K562 (cell line): ENCODE measurements around the gene LSS. TPM values are rescaled to one million over a fixed set of nuclear protein-coding genes. Genes with fewer than 3 reads are reported as not detected.

Experiments used
- ATAC-seq: fragments of 200-7000 bp; cut with Tn5 transposase; 3 replicates; pipeline ENCODE4 v1.9.1; 2020; ENCODE audit warnings: moderate library complexity
- BruUV-seq: library from RNA; stranded (reverse); fragments of 400-500 nt; replicated peaks from 2 replicates; lab custom pipeline; 2021; lab: Mats Ljungman, UMichigan
- CTCF ChIA-PET: fragments of 300-600 bp; formaldehyde crosslinking; extraction: SDS; loops from one replicate; lab custom pipeline; 2021; ENCODE audit warnings: low intra/inter-chr PET ratio; lab: Yijun Ruan, JAX
- POLR2A ChIA-PET: fragments of 300-600, 350-650 bp; sonication (Branson Sonifier 250); formaldehyde crosslinking; extraction: SDS; loops from one replicate; lab custom pipeline; 2021; ENCODE audit warnings: antibody characterized with exemption, inconsistent platforms; lab: Yijun Ruan, JAX
- DNase-seq, 4 experiments: peaks; one replicate each; pipeline versions ENCODE4 v3.0.0 to v3.0.0-alpha.2; 2011 to 2018; ENCODE audit warnings: low spot score in 3 of 4, mixed read lengths in 3 of 4; ENCODE audit errors: extremely low read depth in 1 of 4
- FAIRE-seq: peaks from 2 replicates; lab custom pipeline; 2011; peaks lifted over from hg19 to GRCh38; lab: Jason Lieb, UNC
- H2AFZ ChIP-seq: 2 replicates; pipeline ENCODE4 v1.6.0; 2011; ENCODE audit warnings: low read depth, low read length, control low read depth, inconsistent platforms
- H3K27ac ChIP-seq: fragments of 200-600 bp; 3 replicates; pipeline ENCODE4 v1.8.0; 2011; ENCODE audit warnings: low read depth, mild to moderate bottlenecking, control low read depth, inconsistent platforms, low read length, moderate library complexity, mixed read lengths; ENCODE audit errors: extremely low read depth
- H3K27me3 ChIP-seq, 2 experiments: fragments of 300-600 bp in 1 of 2; 2 replicates in 1 of 2; 3 replicates in 1 of 2; pipeline versions ENCODE4 v1.6.0 to v1.8.0; 2011; ENCODE audit warnings: inconsistent platforms in 2 of 2, low read length in 2 of 2, mild to moderate bottlenecking in 1 of 2, mixed read lengths in 1 of 2, moderate library complexity in 1 of 2; ENCODE audit not compliant: control insufficient read depth in 2 of 2, insufficient read depth in 2 of 2
- H3K36me3 ChIP-seq: fragments of 300-600 bp; 3 replicates; pipeline ENCODE4 v1.8.0; 2011; ENCODE audit warnings: mild to moderate bottlenecking, low read length, inconsistent platforms; ENCODE audit not compliant: control insufficient read depth, insufficient read depth
- H3K4me1 ChIP-seq, 2 experiments: fragments of 200-600 bp in 1 of 2; replicated peaks in 1 of 2; 2 replicates in 1 of 2; 3 replicates in 1 of 2; pipeline versions ENCODE4 v1.5.1 to v1.8.0; 2011; ENCODE audit warnings: inconsistent platforms in 2 of 2, low read length in 2 of 2, mild to moderate bottlenecking in 1 of 2, mixed read lengths in 1 of 2, moderate library complexity in 1 of 2; ENCODE audit not compliant: control insufficient read depth in 2 of 2, insufficient read depth in 2 of 2
- H3K4me2 ChIP-seq: 2 replicates; pipeline ENCODE4 v1.6.1; 2011; ENCODE audit warnings: low read length, control low read depth, inconsistent platforms, mixed read lengths; ENCODE audit not compliant: insufficient read depth
- H3K4me3 ChIP-seq: fragments of 200-600 bp; sonication (generic), shearing (Covaris generic); 2 replicates; pipeline ENCODE4 v1.5.1; 2016; ENCODE audit warnings: control low read depth, inconsistent platforms
- H3K79me2 ChIP-seq: fragments of 200-600 bp; 3 replicates; pipeline ENCODE4 v1.8.0; 2011; ENCODE audit warnings: low read length, inconsistent platforms; ENCODE audit not compliant: control insufficient read depth, insufficient read depth
- H3K9ac ChIP-seq, 2 experiments: 2 replicates each; pipeline versions ENCODE4 v1.6.0 to v1.6.1; 2011; ENCODE audit warnings: low read depth in 2 of 2, low read length in 2 of 2, control low read depth in 1 of 2, inconsistent platforms in 1 of 2, mild to moderate bottlenecking in 1 of 2, mixed read lengths in 1 of 2; ENCODE audit not compliant: insufficient read depth in 1 of 2
- H3K9me1 ChIP-seq: one replicate; pipeline ENCODE4 v1.6.0; 2011; ENCODE audit warnings: inconsistent platforms, mild to moderate bottlenecking, low read length, moderate library complexity; ENCODE audit not compliant: control insufficient read depth, insufficient read depth
- H3K9me3 ChIP-seq: replicated peaks from 2 replicates; pipeline ENCODE4 v1.5.1; 2011; ENCODE audit warnings: low read depth, low read length, inconsistent platforms; ENCODE audit not compliant: control insufficient read depth, insufficient read depth
- H4K20me1 ChIP-seq: replicated peaks from 2 replicates; pipeline ENCODE4 v1.6.1; 2011; ENCODE audit warnings: low read length, inconsistent platforms, mixed read lengths; ENCODE audit not compliant: control insufficient read depth, insufficient read depth
- ARHGAP35 ChIP-seq: fragments of 450-650 bp; IDR thresholded peaks from 2 replicates; pipeline ENCODE4 v1.6.1; 2018; ENCODE audit not compliant: partially characterized antibody
- BMI1 ChIP-seq: fragments of 150-350 bp; IDR thresholded peaks from 2 replicates; pipeline ENCODE4 v1.6.1; 2014; ENCODE audit warnings: low read length
- HDAC2 ChIP-seq: fragments of 450-650 bp; IDR thresholded peaks from 2 replicates; pipeline ENCODE4 v1.6.1; 2016; ENCODE audit warnings: mild to moderate bottlenecking
- HDAC8 ChIP-seq: fragments of 450-650 bp; IDR thresholded peaks from 2 replicates; pipeline ENCODE4 v1.6.1; 2016; ENCODE audit warnings: mild to moderate bottlenecking, missing genetic modification characterization, moderate library complexity, missing compliant biosample characterization
- LCOR ChIP-seq: sonication (generic); formaldehyde crosslinking; IDR thresholded peaks from 2 replicates; pipeline ENCODE4 v1.8.0; 2022; ENCODE audit warnings: mild to moderate bottlenecking, missing genetic modification reagents
- NR2C1 ChIP-seq, 2 experiments: fragments of 450-650 bp; IDR thresholded peaks; 2 replicates each; pipeline ENCODE4 v1.6.1; 2017; ENCODE audit warnings: mild to moderate bottlenecking in 2 of 2, antibody characterized with exemption in 1 of 2, inconsistent platforms in 1 of 2, missing compliant biosample characterization in 1 of 2, missing genetic modification characterization in 1 of 2
- NR2F6 ChIP-seq: fragments of 450-650 bp; formaldehyde crosslinking; IDR thresholded peaks from 2 replicates; pipeline ENCODE4 v1.4.0; 2020; ENCODE audit warnings: mild to moderate bottlenecking
- PBX2 ChIP-seq, 2 experiments: IDR thresholded peaks in 1 of 2; conservative IDR thresholded peaks in 1 of 2; 2 replicates each; pipeline ENCODE4 v1.6.1; 2016; ENCODE audit warnings: low read depth in 2 of 2, mild to moderate bottlenecking in 1 of 2, missing compliant biosample characterization in 1 of 2, missing genetic modification characterization in 1 of 2, moderate library complexity in 1 of 2
- RBM25 ChIP-seq: fragments of 200-400 bp; formaldehyde crosslinking; IDR thresholded peaks from 2 replicates; pipeline ENCODE4 v1.6.1; 2018; ENCODE audit warnings: low read length, low read depth, moderate library complexity; ENCODE audit not compliant: severe bottlenecking
- RBM34 ChIP-seq: fragments of 200-400 bp; formaldehyde crosslinking; IDR thresholded peaks from 2 replicates; pipeline ENCODE4 v1.6.1; 2018; ENCODE audit warnings: low read length, borderline replicate concordance; ENCODE audit not compliant: insufficient read depth
- SRSF1 ChIP-seq: fragments of 200-400 bp; formaldehyde crosslinking; IDR thresholded peaks from 2 replicates; pipeline ENCODE4 v1.6.1; 2017; ENCODE audit warnings: mild to moderate bottlenecking, low read depth, low read length, moderate library complexity
- ZNF75A ChIP-seq: fragments of 450-650 bp; formaldehyde crosslinking; IDR thresholded peaks from 2 replicates; pipeline ENCODE4 v1.4.0; 2020; ENCODE audit warnings: mild to moderate bottlenecking
- WGBS: fragments of 100-300 bp; shearing (Covaris generic); methylation state at CpG from one replicate; pipeline ENCODE4 v1.1.6; 2016; ENCODE audit warnings: low coverage, mixed read lengths; ENCODE audit not compliant: insufficient coverage; ENCODE audit errors: missing lambda C conversion rate; 5-methylcytosine and 5-hydroxymethylcytosine counted together
- in situ Hi-C: fragments of 300-500 bp; cut with MboI; formaldehyde crosslinking; loops from 4 replicates; pipeline ENCODE4 v1.15.0; 2018; ENCODE audit warnings: inconsistent platforms, mixed read lengths
- intact Hi-C: fragments of 100-400 bp; cut with micrococcal nuclease; formaldehyde crosslinking; loops from 2 replicates; pipeline ENCODE4 v1.14.2; 2022
- polyA plus RNA-seq, 8 experiments: library from polyadenylated mRNA; depleted of rRNA in 4 of 8; stranded (reverse) in 5 of 8; unstranded in 3 of 8; fragments of >200 nt; fragmentation: Nextera tagmentation in 2 of 8; fragmentation: Illumina TruSeq in 1 of 8; extraction: Ambion mirVana in 2 of 8; extraction: Trizol in 1 of 8; gene quantifications; 2 replicates each; pipeline versions ENCODE4 v1.2.1 to v1.2.3, GENCODE V29; 2011 to 2014; ENCODE audit warnings: inconsistent platforms in 1 of 8, missing spikeins in 1 of 8
- total RNA-seq, 7 experiments: library from RNA; depleted of rRNA in 6 of 7; stranded (reverse); fragments of >200 nt in 6 of 7; fragmentation: Illumina TruSeq in 2 of 7; extraction: Trizol in 2 of 7; gene quantifications; 2 replicates each; pipeline versions ENCODE4 v1.2.1 to v1.2.3, GENCODE V29; 2011 to 2021; ENCODE audit warnings: low replicate concordance in 1 of 7

LSS gene
- total and polyA plus RNA-seq, 9 of the 15 experiments (the other 6 are each of a cell fraction or from before 2014, with no cell fraction given): 2.2 to 89.5 (median 37.4) TPM

DNA sequence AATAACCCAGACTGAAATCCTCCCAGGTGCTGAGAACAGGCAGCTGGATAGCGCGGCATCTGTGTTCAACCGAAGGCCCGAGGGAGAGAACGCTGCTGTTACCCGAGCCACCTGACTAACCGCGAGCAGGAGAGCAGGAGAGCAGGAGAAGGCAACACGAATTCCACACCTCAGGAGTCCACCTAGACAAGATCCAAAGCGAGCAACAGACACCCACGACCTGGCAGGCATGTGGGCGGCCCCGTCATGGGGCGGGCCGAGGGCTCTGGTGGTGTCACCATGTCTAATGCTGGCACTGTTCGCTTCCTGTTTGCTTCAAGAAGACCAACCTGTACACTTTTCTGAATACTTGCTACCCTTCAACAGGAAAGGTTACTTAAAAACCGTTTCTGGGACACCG is 23.4 kb downstream of the LSS start (continued):
- TF ChIP-seq NR2C1 (IDR thresholded peaks at IDR 0.05) (no peak), NR2C1 (tag; IDR thresholded peaks at IDR 0.05) (no peak), HDAC2 (no peak)

DNA sequence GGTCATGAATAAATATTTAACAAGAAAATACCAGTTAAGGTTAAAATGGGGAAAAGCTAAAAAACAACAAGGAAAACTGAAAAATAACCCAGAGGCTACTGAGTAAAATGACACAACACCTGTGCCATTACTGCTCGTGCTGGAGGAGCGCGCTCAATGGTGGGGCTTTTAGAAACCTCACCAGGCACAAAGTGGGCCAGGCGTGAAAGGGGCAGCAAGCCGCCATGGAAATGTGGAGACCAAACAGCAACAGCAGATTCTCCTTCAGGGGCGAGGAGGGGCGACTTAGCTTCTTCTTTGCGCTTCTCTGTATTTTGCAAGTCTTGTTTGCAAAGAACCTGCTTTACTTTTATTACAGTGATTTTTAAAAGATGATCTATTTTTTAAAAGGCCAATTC is 25.4 kb downstream of the LSS start:
- FAIRE-seq: no peak
- CTCF ChIA-PET: no interaction called here
- WGBS: 97% methylated on average over 8 of the region's 8 CpGs

GRCh38 chr21:46202592-46203202 is 25.9 kb downstream of the LSS start:
- FAIRE-seq (no peak), DNase-seq (no peak), ATAC-seq (no peak)
- ChIA-PET POLR2A (interaction anchor here (1.0 kb wide), 1 partner anchor 27 kb away, joined by 3 read pairs; no protein-coding TSS in a partner anchor), CTCF (no interaction called here)
- no peak overlapping the region for H3K27ac ChIP-seq
- intact Hi-C loops: no loop called here
- H3K4me2 ChIP-seq: no peak overlapping the region
- no peaks in the 10 kb centered on the region for H4K20me1 ChIP-seq
- 96% methylated on average over 6 of the region's 6 CpGs for WGBS
- H3K4me3 ChIP-seq: no peak overlapping the region
- H3K79me2 ChIP-seq: no peaks in the 10 kb centered on the region
- in situ Hi-C loops: no loop called here
- no peaks in the 10 kb centered on the region for H3K9me3 ChIP-seq
- H3K9me1 ChIP-seq: no peaks in the 10 kb centered on the region
- H3K36me3 ChIP-seq: peaks cover 88% of the 10 kb centered on the region
- no TSS peak for BruUV-seq
- H2AFZ ChIP-seq: no peak overlapping the region
- H3K4me1 ChIP-seq: peaks cover 0 to 7% of the 10 kb centered on the region in 2 experiments; a peak in 1 of 5 replicates
- no peaks in the 10 kb centered on the region for H3K27me3 ChIP-seq
- no peak overlapping the region for H3K9ac ChIP-seq
- TF ChIP-seq ARHGAP35 (no peak), SRSF1 (no peak), NR2F6 (CRISPR knock-in tag) (no peak), LCOR (CRISPR knock-in tag) (no peak), RBM25 (no peak), RBM34 (no peak), BMI1 (no peak), PBX2 (CRISPR knock-in tag; IDR thresholded peaks at IDR 0.05; ENCODE audit: low read depth) (no peak), PBX2 (tag; conservative IDR thresholded peaks at IDR 0.05; ENCODE audit: low read depth) (no peak)

More for the DNA sequence above, 25.4 kb downstream of the LSS start:
- TF ChIP-seq ZNF75A (no peak), HDAC8 (no peak)
- intact Hi-C loops: no loop called here
- Histone ChIP-seq H2AFZ (no peak overlapping the region), H3K4me2 (no peak overlapping the region), H3K36me3 (peaks cover 88% of the 10 kb centered on the region), H3K4me3 (no peak overlapping the region), H3K9me1 (no peaks in the 10 kb centered on the region), H4K20me1 (no peaks in the 10 kb centered on the region), H3K27me3 (no peaks in the 10 kb centered on the region), H3K9me3 (no peaks in the 10 kb centered on the region), H3K9ac (no peak overlapping the region), H3K27ac (no peak overlapping the region), H3K4me1 (peaks cover 0 to 12% of the 10 kb centered on the region in 2 experiments; a peak in 1 of 5 replicates), H3K79me2 (no peaks in the 10 kb centered on the region)
- POLR2A ChIA-PET: interaction anchor here (1.0 kb wide), 1 partner anchor 27 kb away, joined by 3 read pairs; no protein-coding TSS in a partner anchor
- in situ Hi-C loops: no loop called here
- no TSS peak for BruUV-seq
- ATAC-seq (no peak), DNase-seq (no peak)
